ENCODE measurements around the gene CSPG4.
"Not testable (repeated sequence)": the region's sequence is repeated elsewhere in the genome, so short reads cannot be mapped to it uniquely, and the experiment has no call there.

- TF ChIP-seq YY1 (IDR thresholded peaks at IDR 0.05; ENCODE audit: insufficient read depth, insufficient read length); ZNF274 (IDR thresholded peaks at IDR 0.05; ENCODE audit: low read depth, low read length); SUZ12 (IDR thresholded peaks at IDR 0.05; ENCODE audit: extremely low read depth, insufficient read depth, insufficient read length): not testable (repeated sequence)
These were observed 28.9 kb downstream of the CSPG4 start for GRCh38 chr15:75683646-75684312.

Data from NT2/D1 (cell line).